ENCODE data around the gene KIAA1549. TPM values are rescaled to one million over a fixed set of nuclear protein-coding genes. Genes with fewer than 3 reads are reported as not detected.

KIAA1549 gene
- total and polyA plus RNA-seq, 4 donors, result 0.13 to 0.89 (median 0.42) TPM

GRCh38 chr7:138961159-138961558, 20.0 kb downstream of the KIAA1549 start:
- Histone ChIP-seq H3K9ac (ENCODE audit: low read depth in 1 of 2, low read length in 2 of 2) (no peak overlapping the region), H3K9me3 (ENCODE audit: control insufficient read depth in 4 of 4, low read length in 3 of 4) (no peaks in the 10 kb centered on the region), H3K27ac (ENCODE audit: low read depth in 1 of 2, low read length in 2 of 2) (no peak overlapping the region), H3K4me3 (ENCODE audit: low read depth in 1 of 3, low read length in 3 of 3) (no peak overlapping the region), H3K27me3 (ENCODE audit: control insufficient read depth in 4 of 4, insufficient read depth in 4 of 4, low read length in 3 of 4) (no peaks in the 10 kb centered on the region), H3K36me3 (ENCODE audit: control insufficient read depth in 4 of 4, insufficient read depth in 3 of 4, low read depth in 1 of 4, low read length in 3 of 4) (no peaks in the 10 kb centered on the region), H3K4me1 (ENCODE audit: control insufficient read depth in 4 of 4, insufficient read depth in 4 of 4, low read length in 3 of 4) (peaks cover 0 to 7% (median 2%) of the 10 kb centered on the region in 4 donors)
- WGBS, result 46% methylated on average over 8 of the region's 8 CpGs
- TF ChIP-seq, protein P1, sequence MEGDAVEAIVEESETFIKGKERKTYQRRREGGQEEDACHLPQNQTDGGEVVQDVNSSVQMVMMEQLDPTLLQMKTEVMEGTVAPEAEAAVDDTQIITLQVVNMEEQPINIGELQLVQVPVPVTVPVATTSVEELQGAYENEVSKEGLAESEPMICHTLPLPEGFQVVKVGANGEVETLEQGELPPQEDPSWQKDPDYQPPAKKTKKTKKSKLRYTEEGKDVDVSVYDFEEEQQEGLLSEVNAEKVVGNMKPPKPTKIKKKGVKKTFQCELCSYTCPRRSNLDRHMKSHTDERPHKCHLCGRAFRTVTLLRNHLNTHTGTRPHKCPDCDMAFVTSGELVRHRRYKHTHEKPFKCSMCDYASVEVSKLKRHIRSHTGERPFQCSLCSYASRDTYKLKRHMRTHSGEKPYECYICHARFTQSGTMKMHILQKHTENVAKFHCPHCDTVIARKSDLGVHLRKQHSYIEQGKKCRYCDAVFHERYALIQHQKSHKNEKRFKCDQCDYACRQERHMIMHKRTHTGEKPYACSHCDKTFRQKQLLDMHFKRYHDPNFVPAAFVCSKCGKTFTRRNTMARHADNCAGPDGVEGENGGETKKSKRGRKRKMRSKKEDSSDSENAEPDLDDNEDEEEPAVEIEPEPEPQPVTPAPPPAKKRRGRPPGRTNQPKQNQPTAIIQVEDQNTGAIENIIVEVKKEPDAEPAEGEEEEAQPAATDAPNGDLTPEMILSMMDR (IDR thresholded peaks at IDR 0.05; ENCODE audit: low read depth, low read length, missing input control), result no peak
- TF ChIP-seq JUND (IDR thresholded peaks at IDR 0.05), result no peak
- TF ChIP-seq SP1 (IDR thresholded peaks at IDR 0.05), result no peak
- TF ChIP-seq HNF4G (IDR thresholded peaks at IDR 0.05), result no peak
- TF ChIP-seq TAF1 (conservative IDR thresholded peaks at IDR 0.05), result no peak
- TF ChIP-seq GABPA (IDR thresholded peaks at IDR 0.05 in 1 of 2, conservative IDR thresholded peaks at IDR 0.05 in 1 of 2), result no peak
- TF ChIP-seq, protein P2, sequence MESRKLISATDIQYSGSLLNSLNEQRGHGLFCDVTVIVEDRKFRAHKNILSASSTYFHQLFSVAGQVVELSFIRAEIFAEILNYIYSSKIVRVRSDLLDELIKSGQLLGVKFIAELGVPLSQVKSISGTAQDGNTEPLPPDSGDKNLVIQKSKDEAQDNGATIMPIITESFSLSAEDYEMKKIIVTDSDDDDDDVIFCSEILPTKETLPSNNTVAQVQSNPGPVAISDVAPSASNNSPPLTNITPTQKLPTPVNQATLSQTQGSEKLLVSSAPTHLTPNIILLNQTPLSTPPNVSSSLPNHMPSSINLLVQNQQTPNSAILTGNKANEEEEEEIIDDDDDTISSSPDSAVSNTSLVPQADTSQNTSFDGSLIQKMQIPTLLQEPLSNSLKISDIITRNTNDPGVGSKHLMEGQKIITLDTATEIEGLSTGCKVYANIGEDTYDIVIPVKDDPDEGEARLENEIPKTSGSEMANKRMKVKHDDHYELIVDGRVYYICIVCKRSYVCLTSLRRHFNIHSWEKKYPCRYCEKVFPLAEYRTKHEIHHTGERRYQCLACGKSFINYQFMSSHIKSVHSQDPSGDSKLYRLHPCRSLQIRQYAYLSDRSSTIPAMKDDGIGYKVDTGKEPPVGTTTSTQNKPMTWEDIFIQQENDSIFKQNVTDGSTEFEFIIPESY (IDR thresholded peaks at IDR 0.05), result no peak
- TF ChIP-seq, protein P3, sequence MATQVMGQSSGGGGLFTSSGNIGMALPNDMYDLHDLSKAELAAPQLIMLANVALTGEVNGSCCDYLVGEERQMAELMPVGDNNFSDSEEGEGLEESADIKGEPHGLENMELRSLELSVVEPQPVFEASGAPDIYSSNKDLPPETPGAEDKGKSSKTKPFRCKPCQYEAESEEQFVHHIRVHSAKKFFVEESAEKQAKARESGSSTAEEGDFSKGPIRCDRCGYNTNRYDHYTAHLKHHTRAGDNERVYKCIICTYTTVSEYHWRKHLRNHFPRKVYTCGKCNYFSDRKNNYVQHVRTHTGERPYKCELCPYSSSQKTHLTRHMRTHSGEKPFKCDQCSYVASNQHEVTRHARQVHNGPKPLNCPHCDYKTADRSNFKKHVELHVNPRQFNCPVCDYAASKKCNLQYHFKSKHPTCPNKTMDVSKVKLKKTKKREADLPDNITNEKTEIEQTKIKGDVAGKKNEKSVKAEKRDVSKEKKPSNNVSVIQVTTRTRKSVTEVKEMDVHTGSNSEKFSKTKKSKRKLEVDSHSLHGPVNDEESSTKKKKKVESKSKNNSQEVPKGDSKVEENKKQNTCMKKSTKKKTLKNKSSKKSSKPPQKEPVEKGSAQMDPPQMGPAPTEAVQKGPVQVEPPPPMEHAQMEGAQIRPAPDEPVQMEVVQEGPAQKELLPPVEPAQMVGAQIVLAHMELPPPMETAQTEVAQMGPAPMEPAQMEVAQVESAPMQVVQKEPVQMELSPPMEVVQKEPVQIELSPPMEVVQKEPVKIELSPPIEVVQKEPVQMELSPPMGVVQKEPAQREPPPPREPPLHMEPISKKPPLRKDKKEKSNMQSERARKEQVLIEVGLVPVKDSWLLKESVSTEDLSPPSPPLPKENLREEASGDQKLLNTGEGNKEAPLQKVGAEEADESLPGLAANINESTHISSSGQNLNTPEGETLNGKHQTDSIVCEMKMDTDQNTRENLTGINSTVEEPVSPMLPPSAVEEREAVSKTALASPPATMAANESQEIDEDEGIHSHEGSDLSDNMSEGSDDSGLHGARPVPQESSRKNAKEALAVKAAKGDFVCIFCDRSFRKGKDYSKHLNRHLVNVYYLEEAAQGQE (IDR thresholded peaks at IDR 0.05), result no peak
- no peak for TF ChIP-seq HNF4A (conservative IDR thresholded peaks at IDR 0.05)
- no peak for DNase-seq (ENCODE audit: low spot score)

DNA sequence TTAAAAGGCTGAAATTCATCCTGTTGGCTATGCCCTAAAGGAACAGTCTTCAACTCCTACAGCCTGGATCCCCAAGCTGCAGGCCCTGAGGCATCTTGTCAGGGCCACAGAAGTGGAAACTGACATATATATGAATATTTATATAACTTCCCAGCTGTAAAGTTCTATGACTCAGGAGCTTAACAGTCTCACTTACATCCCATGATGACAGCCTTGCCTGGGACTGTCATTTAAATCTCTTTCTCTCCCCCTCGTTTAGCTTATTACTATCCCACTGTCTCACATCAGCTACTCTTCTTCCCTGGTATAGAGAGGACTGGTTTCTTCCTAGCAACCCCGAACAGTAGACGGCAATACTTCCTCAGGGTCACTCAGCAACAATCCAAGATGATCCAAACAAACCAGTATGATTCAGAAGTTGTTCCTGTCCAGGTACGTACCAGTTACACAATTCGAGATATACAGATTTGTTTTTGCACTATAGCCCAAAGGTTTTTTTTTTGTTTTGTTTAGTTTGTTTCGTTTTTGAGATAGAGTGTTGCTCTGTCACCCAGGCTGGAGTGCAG, 22.7 kb downstream of the KIAA1549 start:
- DNase-seq (ENCODE audit: low spot score), result no peak
- H3K27me3 ChIP-seq (ENCODE audit: control insufficient read depth in 4 of 4, insufficient read depth in 4 of 4, low read length in 3 of 4), result no peaks in the 10 kb centered on the region
- TF ChIP-seq YY1 (IDR thresholded peaks at IDR 0.05) (no peak), ATF3 (IDR thresholded peaks at IDR 0.05) (no peak)
- TF ChIP-seq, protein P1 (IDR thresholded peaks at IDR 0.05; ENCODE audit: low read depth, low read length, missing input control), result no peak
- TF ChIP-seq, protein P3 (IDR thresholded peaks at IDR 0.05), result no peak
- no peaks in the 10 kb centered on the region for H3K9me3 ChIP-seq (ENCODE audit: control insufficient read depth in 4 of 4, low read length in 3 of 4)
- 67% methylated on average over 6 of the region's 6 CpGs for WGBS
- H3K9ac ChIP-seq (ENCODE audit: low read depth in 1 of 2, low read length in 2 of 2), result peak overlapping the region in 1 of 2 donors; percentile 37
- no peak overlapping the region for H3K27ac ChIP-seq (ENCODE audit: low read depth in 1 of 2, low read length in 2 of 2)
- no peak overlapping the region for H3K4me3 ChIP-seq (ENCODE audit: low read depth in 1 of 3, low read length in 3 of 3)
- H3K36me3 ChIP-seq (ENCODE audit: control insufficient read depth in 4 of 4, insufficient read depth in 3 of 4, low read depth in 1 of 4, low read length in 3 of 4), result no peaks in the 10 kb centered on the region
- H3K4me1 ChIP-seq (ENCODE audit: control insufficient read depth in 4 of 4, insufficient read depth in 4 of 4, low read length in 3 of 4), result peaks cover 0 to 7% (median 2%) of the 10 kb centered on the region in 4 donors
